HEK293 (cell line): ENCODE measurements around the gene HOXA6.

ENCODE experiments used
- CTCF ChIA-PET: fragments of 350-600 bp; formaldehyde crosslinking; extraction: SDS; loops from one replicate; lab custom pipeline; 2021; ENCODE audit warnings: antibody characterized with exemption; lab: Yijun Ruan, JAX
- POLR2A ChIA-PET: fragments of 300-600 bp; formaldehyde crosslinking; extraction: SDS; loops from one replicate; lab custom pipeline; 2020; ENCODE audit warnings: antibody characterized with exemption, inconsistent platforms; lab: Yijun Ruan, JAX
- H3K27ac ChIP-seq: fragments of 200-500 bp; sonication (Bioruptor generic); 2 replicates; pipeline ENCODE4 v1.5.1; 2014; ENCODE audit warnings: low read depth, low read length, control low read depth, inconsistent platforms; ENCODE audit errors: extremely low read depth
- H3K36me3 ChIP-seq, 2 experiments: fragments of 200-500 bp in 1 of 2; sonication (Bioruptor generic) in 1 of 2; 1 replicate in 1 of 2; 2 replicates in 1 of 2; pipeline ENCODE4 v1.5.1; 2014 to 2017; ENCODE audit warnings: inconsistent platforms in 2 of 2, low read length in 2 of 2; ENCODE audit not compliant: control insufficient read depth in 2 of 2, insufficient read depth in 1 of 2
- H3K4me1 ChIP-seq: fragments of 200-500 bp; sonication (Bioruptor generic); 2 replicates; pipeline ENCODE4 v1.5.1; 2014; ENCODE audit warnings: mild to moderate bottlenecking, low read length, inconsistent platforms; ENCODE audit not compliant: control insufficient read depth, insufficient read depth
- H3K4me3 ChIP-seq: 2 replicates; pipeline ENCODE4 v1.5.1; 2011; ENCODE audit warnings: low read depth, mild to moderate bottlenecking, control low read depth, low read length, moderate library complexity
- H3K9me3 ChIP-seq: fragments of 200-500 bp; sonication (Bioruptor generic); 2 replicates; pipeline ENCODE4 v1.5.1; 2014; ENCODE audit warnings: low read depth, low read length, inconsistent platforms; ENCODE audit not compliant: control insufficient read depth, insufficient read depth
- IKZF3 ChIP-seq: fragments of 450-650 bp; IDR thresholded peaks from 2 replicates; pipeline ENCODE4 v1.5.0; 2018; ENCODE audit warnings: missing biosample characterization, mild to moderate bottlenecking, missing genetic modification characterization, moderate library complexity
- PRDM6 ChIP-seq: fragments of 450-650 bp; formaldehyde crosslinking; IDR thresholded peaks from 2 replicates; pipeline ENCODE4 v1.5.1; 2017; ENCODE audit warnings: missing biosample characterization, missing genetic modification characterization
- RBAK ChIP-seq: fragments of 450-650 bp; formaldehyde crosslinking; IDR thresholded peaks from 2 replicates; pipeline ENCODE4 v1.5.1; 2016; ENCODE audit warnings: missing biosample characterization, missing genetic modification characterization
- SP2 ChIP-seq: fragments of 450-650 bp; formaldehyde crosslinking; IDR thresholded peaks from 2 replicates; pipeline ENCODE4 v1.5.1; 2016; ENCODE audit warnings: missing biosample characterization, missing genetic modification characterization
- TCF7L2 ChIP-seq: IDR thresholded peaks from 2 replicates; pipeline ENCODE4 v1.6.1; 2011; ENCODE audit warnings: low read depth, mild to moderate bottlenecking, inconsistent platforms, low read length, moderate library complexity, borderline replicate concordance
- WT1 ChIP-seq: fragments of 450-650 bp; formaldehyde crosslinking; IDR thresholded peaks from 2 replicates; pipeline ENCODE4 v1.5.1; 2016; ENCODE audit warnings: missing biosample characterization, missing genetic modification characterization
- ZBTB48 ChIP-seq: fragments of 450-650 bp; formaldehyde crosslinking; IDR thresholded peaks from 2 replicates; pipeline ENCODE4 v1.5.1; 2016; ENCODE audit warnings: missing biosample characterization, missing genetic modification characterization
- ZBTB7A ChIP-seq: fragments of 450-650 bp; formaldehyde crosslinking; IDR thresholded peaks from 2 replicates; pipeline ENCODE4 v1.5.1; 2016; ENCODE audit warnings: low read depth, missing biosample characterization, missing genetic modification characterization
- ZFHX2 ChIP-seq: fragments of 450-650 bp; formaldehyde crosslinking; conservative IDR thresholded peaks from 2 replicates; pipeline ENCODE4 v1.5.1; 2016; ENCODE audit warnings: missing biosample characterization, missing genetic modification characterization
- ZNF174 ChIP-seq: fragments of 450-650 bp; formaldehyde crosslinking; IDR thresholded peaks from 2 replicates; pipeline ENCODE4 v1.5.0; 2017; ENCODE audit warnings: missing biosample characterization, mild to moderate bottlenecking, missing genetic modification characterization
- ZNF274 ChIP-seq, 2 experiments: fragments of 200-500 bp in 1 of 2; fragments of 450-650 bp in 1 of 2; sonication (Bioruptor generic) in 1 of 2; formaldehyde crosslinking in 1 of 2; IDR thresholded peaks; 2 replicates each; pipeline versions ENCODE4 v1.5.1 to v1.6.1; 2014 to 2016; ENCODE audit warnings: borderline replicate concordance in 1 of 2, inconsistent platforms in 1 of 2, low read length in 1 of 2, missing biosample characterization in 1 of 2, missing genetic modification characterization in 1 of 2
- ZNF292 ChIP-seq: fragments of 450-650 bp; formaldehyde crosslinking; IDR thresholded peaks from 2 replicates; pipeline ENCODE4 v1.5.1; 2016; ENCODE audit warnings: low read depth, missing biosample characterization, missing genetic modification characterization, borderline replicate concordance
- ZNF324 ChIP-seq: fragments of 450-650 bp; formaldehyde crosslinking; IDR thresholded peaks from 2 replicates; pipeline ENCODE4 v1.5.1; 2016; ENCODE audit warnings: missing biosample characterization, missing genetic modification characterization
- ZNF366 ChIP-seq: fragments of 450-650 bp; formaldehyde crosslinking; conservative IDR thresholded peaks from 2 replicates; pipeline ENCODE4 v1.5.1; 2016; ENCODE audit warnings: missing biosample characterization, missing genetic modification characterization
- ZNF549 ChIP-seq: fragments of 450-650 bp; IDR thresholded peaks from 2 replicates; pipeline ENCODE4 v1.5.1; 2018; ENCODE audit warnings: missing biosample characterization, missing genetic modification characterization, mild to moderate bottlenecking, inconsistent platforms, moderate library complexity
- ZNF596 ChIP-seq: fragments of 450-650 bp; IDR thresholded peaks from 2 replicates; pipeline ENCODE4 v1.5.0; 2018; ENCODE audit warnings: missing biosample characterization, mild to moderate bottlenecking, missing genetic modification characterization, moderate library complexity
- ZNF600 ChIP-seq: fragments of 450-650 bp; formaldehyde crosslinking; IDR thresholded peaks from 2 replicates; pipeline ENCODE4 v1.5.1; 2016; ENCODE audit warnings: missing biosample characterization, missing genetic modification characterization
- ZNF626 ChIP-seq: fragments of 450-650 bp; sonication (Bioruptor Pico); formaldehyde crosslinking; IDR thresholded peaks from 2 replicates; pipeline ENCODE4 v1.5.1; 2018; ENCODE audit warnings: missing biosample characterization, missing genetic modification characterization, inconsistent platforms
- ZSCAN16 ChIP-seq: fragments of 450-650 bp; formaldehyde crosslinking; IDR thresholded peaks from 2 replicates; pipeline ENCODE4 v1.5.1; 2016; ENCODE audit warnings: missing biosample characterization, missing genetic modification characterization
- TF ChIP-seq, protein P1 (sequence below): fragments of 450-650 bp; formaldehyde crosslinking; IDR thresholded peaks from 2 replicates; pipeline ENCODE4 v1.5.1; 2016; ENCODE audit warnings: missing biosample characterization, missing genetic modification characterization
- TF ChIP-seq, protein P2 (sequence below): fragments of 450-650 bp; formaldehyde crosslinking; IDR thresholded peaks from 2 replicates; pipeline ENCODE4 v1.5.1; 2016; ENCODE audit warnings: missing biosample characterization, missing genetic modification characterization

HOXA6 gene

DNA sequence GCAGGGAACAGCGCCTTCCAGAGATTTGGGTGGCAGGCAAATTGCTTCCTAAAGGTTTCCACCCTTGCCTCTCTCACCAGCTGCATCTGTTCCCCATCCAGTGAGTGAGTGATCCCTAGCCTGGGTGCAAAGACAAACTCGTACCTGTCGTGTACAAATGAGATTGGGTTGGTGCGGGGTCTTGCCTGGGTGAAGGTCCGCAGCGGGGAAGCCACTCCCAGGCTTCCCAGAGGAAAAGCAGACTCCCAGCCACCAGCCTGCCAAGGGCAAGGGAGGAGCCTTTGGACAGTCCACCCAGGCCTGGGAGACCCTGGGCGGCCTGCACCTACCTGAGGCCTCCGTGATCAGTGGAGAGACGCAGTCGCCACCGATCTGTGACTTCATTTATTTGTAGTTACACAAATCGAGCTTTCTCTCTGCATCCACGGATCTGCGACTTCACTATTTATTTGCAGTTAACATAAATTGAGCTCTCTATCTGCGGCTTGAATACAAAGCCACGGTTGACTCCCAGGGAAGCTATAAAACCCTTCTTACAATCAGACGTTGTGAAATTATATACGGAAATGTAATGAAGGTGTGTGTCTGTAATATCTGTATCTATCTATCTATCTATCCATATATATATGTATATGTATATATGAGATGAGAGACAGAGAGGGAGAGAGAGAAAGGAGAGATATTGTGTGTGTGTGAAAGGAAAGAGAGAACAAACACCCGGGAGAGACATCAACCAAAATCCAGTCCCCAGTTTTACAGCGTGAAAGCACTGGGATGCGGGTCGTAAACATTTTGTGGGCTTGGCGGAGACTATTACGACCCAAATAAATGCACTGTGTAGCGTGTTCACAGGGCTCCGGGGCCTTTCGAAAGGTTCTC is 11.9 kb upstream of the HOXA6 start (continued):
- TF ChIP-seq PRDM6 (peak; percentile 39; the same call in 1 of the 2 replicates), IKZF3 (tag by site-specific recombination) (peak; percentile 59; the same call in 1 of the 2 replicates), ZNF324 (tag by site-specific recombination) (no peak)

- POLR2A ChIA-PET, result interaction anchor here (0.5 to 2.3 kb wide), 5 partner anchors 9 to 48 kb away, joined by 4 to 17 read pairs (median 4); partner anchors contain the start of genes HOXA11 and HOXA5
Observed at GRCh38 chr7:27158436-27159265, 11.1 kb upstream of the HOXA6 start.

GRCh38 chr7:27157702-27158431 is 10.3 kb upstream of the HOXA6 start:
- Histone ChIP-seq H3K9me3 (no peaks in the 10 kb centered on the region), H3K36me3 (peaks cover 6 to 11% of the 10 kb centered on the region in 2 experiments; a peak in 2 of 3 replicates), H3K4me1 (peaks cover 12% of the 10 kb centered on the region), H3K4me3 (no peak overlapping the region), H3K27ac (peak overlapping the region; percentile 33; the same call in 1 of the 2 replicates)
- no peak for TF ChIP-seq ZNF549 (tag by site-specific recombination)
- no peak for TF ChIP-seq ZNF324 (tag by site-specific recombination)
- no peak for TF ChIP-seq TCF7L2
- no peak for TF ChIP-seq ZBTB7A
- TF ChIP-seq ZNF626 (tag by site-specific recombination), result no peak
- no peak for TF ChIP-seq WT1 (tag by site-specific recombination)
- TF ChIP-seq, protein P1, sequence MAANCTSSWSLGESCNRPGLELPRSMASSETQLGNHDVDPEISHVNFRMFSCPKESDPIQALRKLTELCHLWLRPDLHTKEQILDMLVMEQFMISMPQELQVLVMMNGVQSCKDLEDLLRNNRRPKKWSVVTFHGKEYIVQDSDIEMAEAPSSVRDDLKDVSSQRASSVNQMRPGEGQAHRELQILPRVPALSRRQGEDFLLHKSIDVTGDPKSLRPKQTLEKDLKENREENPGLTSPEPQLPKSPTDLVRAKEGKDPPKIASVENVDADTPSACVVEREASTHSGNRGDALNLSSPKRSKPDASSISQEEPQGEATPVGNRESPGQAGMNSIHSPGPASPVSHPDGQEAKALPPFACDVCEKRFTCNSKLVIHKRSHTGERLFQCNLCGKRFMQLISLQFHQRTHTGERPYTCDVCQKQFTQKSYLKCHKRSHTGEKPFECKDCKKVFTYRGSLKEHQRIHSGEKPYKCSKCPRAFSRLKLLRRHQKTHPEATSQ (tag by site-specific recombination), result no peak
- no peak for TF ChIP-seq ZFHX2
- no peak for TF ChIP-seq ZSCAN16 (tag by site-specific recombination)
- no peak for TF ChIP-seq ZBTB48 (tag by site-specific recombination)
- TF ChIP-seq ZNF174, result no peak
- no peak for TF ChIP-seq SP2 (tag by site-specific recombination)
- TF ChIP-seq, protein P2, sequence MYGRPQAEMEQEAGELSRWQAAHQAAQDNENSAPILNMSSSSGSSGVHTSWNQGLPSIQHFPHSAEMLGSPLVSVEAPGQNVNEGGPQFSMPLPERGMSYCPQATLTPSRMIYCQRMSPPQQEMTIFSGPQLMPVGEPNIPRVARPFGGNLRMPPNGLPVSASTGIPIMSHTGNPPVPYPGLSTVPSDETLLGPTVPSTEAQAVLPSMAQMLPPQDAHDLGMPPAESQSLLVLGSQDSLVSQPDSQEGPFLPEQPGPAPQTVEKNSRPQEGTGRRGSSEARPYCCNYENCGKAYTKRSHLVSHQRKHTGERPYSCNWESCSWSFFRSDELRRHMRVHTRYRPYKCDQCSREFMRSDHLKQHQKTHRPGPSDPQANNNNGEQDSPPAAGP (tag by site-specific recombination), result no peak
- no peak for TF ChIP-seq RBAK
- CTCF ChIA-PET, result interaction anchor here (0.6 to 2.8 kb wide), 3 partner anchors 14 to 1067 kb away, joined by 3 to 11 read pairs (median 4); partner anchors contain the start of gene HOXA5
- POLR2A ChIA-PET, result interaction anchor here (1.3 to 2.3 kb wide), 4 partner anchors 8 to 22 kb away, joined by 4 to 17 read pairs (median 9); no protein-coding TSS in a partner anchor

More at GRCh38 chr7:27158436-27159265, 11.1 kb upstream of the HOXA6 start:
- CTCF ChIA-PET, result interaction anchor here (0.6 to 1.6 kb wide), 11 partner anchors 9 to 1309 kb away, joined by 3 to 9 read pairs (median 3); no protein-coding TSS in a partner anchor
- Histone ChIP-seq H3K9me3 (no peaks in the 10 kb centered on the region), H3K27ac (peak overlapping the region; percentile 100), H3K4me3 (no peak overlapping the region), H3K36me3 (peaks cover 14 to 19% of the 10 kb centered on the region in 2 experiments), H3K4me1 (peaks cover 12% of the 10 kb centered on the region)
- TF ChIP-seq ZNF366 (tag by site-specific recombination) (no peak), ZNF600 (tag by site-specific recombination) (0 out of 2 replicates have a peak, but pooled peaks have one; percentile 21), ZNF596 (tag by site-specific recombination) (0 out of 2 replicates have a peak, but pooled peaks have one; percentile 2), ZNF292 (tag by site-specific recombination) (no peak), ZFHX2 (0 out of 2 replicates have a peak, but pooled peaks have one; percentile 6), ZNF274 (IDR thresholded peaks at IDR 0.05; ENCODE audit: low read length) (no peak), ZNF274 (tag by site-specific recombination; IDR thresholded peaks at IDR 0.05; ENCODE audit: borderline replicate concordance) (no peak)
